HG03571 (cell line): ENCODE results near the gene NUBPL.

Source experiments
- ATAC-seq: cut with Tn5 transposase; IDR thresholded peaks from one replicate; pipeline ENCODE4 v1.9.1; 2021; ENCODE audit not compliant: unreplicated experiment

NUBPL gene, protein sequence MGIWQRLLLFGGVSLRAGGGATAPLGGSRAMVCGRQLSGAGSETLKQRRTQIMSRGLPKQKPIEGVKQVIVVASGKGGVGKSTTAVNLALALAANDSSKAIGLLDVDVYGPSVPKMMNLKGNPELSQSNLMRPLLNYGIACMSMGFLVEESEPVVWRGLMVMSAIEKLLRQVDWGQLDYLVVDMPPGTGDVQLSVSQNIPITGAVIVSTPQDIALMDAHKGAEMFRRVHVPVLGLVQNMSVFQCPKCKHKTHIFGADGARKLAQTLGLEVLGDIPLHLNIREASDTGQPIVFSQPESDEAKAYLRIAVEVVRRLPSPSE

DNA sequence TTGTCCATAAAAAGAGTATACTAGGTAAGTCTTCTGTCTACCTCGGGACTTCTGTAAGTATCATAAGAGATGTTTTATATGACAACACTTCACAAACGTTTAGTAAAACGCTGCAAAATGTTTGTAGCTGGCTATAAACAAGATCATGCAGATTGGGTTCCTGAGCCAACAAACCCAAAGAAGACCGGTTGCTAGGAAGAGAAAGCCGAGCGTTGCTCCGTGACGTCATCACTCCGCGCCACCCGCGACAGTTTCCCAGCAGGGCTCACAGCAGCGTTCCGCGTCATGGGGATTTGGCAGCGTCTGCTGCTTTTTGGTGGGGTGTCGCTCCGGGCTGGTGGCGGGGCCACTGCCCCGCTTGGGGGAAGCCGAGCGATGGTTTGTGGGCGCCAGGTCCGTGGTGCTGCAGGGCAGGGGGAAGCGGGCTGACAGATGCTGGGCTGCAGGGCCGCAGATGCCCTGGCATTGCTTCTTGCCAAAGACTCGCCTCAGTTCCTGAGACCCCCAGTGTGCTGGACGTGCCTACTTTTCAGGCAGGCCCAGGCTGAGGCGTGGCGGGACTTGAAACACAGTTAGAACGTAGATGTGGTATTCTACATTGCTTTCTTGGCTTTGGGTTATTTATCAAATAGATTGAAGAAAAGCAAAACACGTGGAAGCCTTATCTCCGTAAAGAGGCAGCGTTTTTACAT is at the start of gene NUBPL:
NUBPL (plus strand) TSS at position 250 of the 692 bp plus-strand sequence; CDS start at position 286, 36 bp downstream.
- ATAC-seq, result peak; percentile 95

DNA sequence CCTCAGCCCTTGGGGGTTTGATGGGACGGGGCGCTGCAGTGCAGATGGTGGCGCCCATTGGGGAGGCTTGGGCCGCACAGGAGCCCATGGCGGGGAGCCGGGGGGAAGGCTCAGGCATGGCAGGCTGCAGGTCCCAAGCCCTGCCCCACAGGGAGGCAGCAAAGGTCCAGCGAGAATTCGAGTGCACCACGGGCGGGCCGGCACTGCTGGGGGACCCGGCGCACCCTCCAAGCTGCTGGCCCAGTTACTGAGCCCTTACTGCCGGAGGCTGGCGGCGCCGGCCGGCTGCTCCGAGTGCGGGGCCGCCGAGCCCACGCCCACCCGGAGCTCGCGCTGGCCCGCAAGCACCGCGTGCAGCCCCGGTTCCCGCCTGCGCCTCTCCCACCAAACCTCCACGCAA is 34.1 kb upstream of the NUBPL start:
- ATAC-seq, result no peak

GRCh38 chr14:31527546-31527945 is 33.7 kb upstream of the NUBPL start:
- ATAC-seq, result no peak

DNA sequence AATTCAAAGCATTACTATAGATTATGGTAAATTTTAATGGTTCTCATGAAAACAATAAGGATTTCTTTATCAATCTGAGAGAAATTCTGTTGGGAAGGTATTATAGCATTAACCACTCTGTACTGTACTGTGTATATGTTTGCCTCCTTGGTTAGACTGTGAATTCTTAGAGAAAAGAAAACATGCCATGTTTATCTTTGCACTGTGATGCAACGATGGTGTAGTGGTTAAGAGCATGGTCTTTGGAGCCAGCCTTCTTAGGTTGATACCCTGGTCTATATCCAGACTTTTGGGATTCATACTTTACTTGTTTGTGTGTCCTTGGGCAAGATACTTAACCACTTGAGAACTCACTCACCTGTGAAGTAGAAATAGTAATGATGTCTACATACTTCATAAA is 32.2 kb upstream of the NUBPL start:
- no peak for ATAC-seq

DNA sequence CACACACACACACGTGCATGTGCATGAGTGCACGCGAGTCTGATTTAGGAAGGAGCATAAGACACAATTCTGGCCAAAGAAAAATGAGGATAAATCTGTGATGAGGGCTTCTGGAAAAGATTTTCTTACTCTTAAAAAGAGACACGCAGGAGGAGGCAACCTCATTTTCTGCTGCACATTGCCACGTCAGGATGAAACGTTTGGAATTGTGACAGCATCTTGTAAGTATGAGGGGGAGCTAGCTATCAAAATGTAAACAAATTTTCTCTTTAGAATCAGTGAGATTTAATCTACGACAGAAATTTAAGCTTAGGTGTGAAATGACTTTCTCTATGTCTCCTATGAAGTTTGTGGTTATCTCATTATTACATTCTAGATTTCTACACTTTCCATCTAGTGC is 31.1 kb upstream of the NUBPL start:
- ATAC-seq, result no peak

- ATAC-seq, result no peak
Observed at GRCh38 chr14:31536201-31536960, 24.8 kb upstream of the NUBPL start.

- no peak for ATAC-seq
Observed at GRCh38 chr14:31541702-31542101, 19.5 kb upstream of the NUBPL start.

DNA sequence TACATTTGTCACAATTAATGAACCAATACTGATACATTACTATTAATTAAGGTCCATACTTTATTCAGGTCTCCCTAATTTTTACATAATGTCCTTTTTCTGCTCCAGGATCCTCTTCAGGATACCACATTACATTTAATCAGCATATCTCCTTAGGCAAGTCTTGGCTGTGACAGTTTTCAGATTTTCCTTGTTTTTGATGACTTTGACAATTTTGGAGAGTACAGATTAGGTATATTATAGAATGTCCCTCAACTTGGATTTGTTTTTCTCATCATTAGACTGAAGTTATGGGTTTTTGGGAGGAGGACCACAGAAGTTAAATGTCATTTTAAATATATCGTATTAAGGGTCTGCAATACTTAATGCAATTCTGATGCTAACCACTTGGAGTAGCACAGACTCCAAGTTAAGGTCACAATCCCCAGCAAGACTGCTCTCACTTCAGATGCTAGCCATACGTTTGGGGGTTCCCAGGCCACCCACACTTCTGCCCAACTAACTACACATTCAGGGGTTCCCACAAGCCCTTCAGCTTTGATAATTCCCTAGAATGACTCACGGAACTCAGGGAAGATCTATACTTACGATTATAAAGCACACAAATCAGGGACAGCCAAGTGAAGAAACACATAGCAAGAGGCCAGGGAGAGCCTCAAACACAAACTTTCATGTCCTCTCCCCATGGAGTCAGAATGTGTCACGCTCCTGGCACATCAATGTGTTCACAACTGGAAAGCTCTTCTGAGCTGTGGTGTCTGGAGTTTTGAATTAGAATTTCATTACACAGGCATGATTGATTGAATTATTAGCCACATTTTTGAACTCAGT is 17.0 kb upstream of the NUBPL start:
- ATAC-seq, result no peak

- ATAC-seq, result no peak
Observed at GRCh38 chr14:31544816-31545215, 16.4 kb upstream of the NUBPL start.

- ATAC-seq, result no peak
Observed at GRCh38 chr14:31545328-31545727, 15.9 kb upstream of the NUBPL start.

DNA sequence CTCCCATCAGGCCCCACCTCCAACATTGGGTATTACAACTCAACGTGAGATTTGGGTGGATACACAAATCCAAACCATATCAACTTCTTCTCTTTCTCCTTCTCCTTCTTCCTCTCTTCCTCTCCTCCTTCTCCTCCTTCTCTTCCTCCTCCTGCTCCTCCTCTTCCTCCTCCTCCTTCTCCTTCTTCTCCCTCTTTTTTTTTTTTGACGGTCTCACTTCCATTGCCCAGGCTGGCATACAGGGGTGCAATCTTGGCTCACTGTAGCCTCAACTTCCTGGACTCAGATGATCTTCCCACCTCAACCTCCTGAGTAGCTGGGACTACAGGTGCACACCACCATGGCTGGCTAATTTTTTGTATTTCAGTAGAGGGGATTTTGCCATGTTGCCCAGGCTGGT is 11.4 kb upstream of the NUBPL start:
- ATAC-seq, result no peak

DNA sequence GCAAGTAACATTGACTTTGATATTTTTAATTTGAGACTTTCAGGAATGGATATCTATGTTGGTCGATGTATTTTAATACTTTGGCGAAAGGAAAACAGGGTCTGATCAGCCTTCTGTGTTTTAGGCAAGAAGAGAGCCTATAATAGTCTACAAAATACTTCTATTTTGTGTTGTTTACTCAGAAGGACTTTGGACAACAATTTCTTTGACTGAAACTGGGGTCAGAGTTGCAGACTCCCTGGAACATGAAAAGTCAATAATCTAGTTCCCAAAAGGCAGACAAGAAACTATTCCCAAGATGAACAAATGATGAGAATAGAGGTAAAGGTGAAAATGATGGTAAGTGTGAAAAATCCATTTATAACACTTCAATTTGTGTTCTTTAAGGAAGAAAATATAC is 10.6 kb upstream of the NUBPL start:
- ATAC-seq, result no peak

GRCh38 chr14:31556191-31556590 is 5.0 kb upstream of the NUBPL start:
- ATAC-seq, result no peak

DNA sequence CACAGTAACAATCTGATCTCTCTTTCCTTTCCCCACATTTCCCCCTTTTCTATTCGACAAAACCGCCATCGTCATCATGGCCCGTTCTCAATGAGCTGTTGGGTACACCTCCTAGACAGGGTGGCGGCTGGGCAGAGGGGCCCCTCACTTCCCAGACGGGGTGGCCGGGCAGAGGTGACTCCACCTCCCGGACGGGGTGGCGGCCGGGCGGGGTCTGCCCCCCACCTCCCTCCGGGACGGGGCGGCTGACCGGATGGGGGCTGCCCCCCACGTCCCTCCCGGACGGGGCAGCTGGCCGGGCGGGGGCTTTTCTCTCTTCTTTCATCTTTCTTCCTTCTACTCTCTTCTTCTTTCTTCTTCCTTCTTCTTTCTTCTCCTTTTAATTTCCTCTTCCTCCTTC is 1.3 kb upstream of the NUBPL start:
- ATAC-seq, result no peak

DNA sequence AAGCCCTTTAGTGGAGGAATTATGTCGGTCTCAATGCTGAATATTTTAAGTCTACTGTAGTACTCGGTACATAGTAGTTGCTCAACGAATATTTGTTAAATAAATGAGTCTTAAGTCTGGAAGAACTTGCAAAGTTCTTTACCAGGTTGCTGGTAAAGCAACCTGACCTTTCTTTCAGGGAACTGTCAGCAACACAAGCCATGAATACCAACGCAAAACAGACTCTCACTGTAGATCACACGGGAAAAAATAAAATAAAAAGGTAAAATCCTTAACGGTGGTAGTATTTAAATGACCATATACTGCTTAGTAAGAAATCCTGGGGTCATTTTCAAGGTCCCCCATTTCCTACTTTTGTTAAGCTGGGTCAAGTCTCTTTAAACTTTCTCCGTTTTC is 447 bp upstream of the NUBPL start:
- peak; percentile 9 for ATAC-seq

DNA sequence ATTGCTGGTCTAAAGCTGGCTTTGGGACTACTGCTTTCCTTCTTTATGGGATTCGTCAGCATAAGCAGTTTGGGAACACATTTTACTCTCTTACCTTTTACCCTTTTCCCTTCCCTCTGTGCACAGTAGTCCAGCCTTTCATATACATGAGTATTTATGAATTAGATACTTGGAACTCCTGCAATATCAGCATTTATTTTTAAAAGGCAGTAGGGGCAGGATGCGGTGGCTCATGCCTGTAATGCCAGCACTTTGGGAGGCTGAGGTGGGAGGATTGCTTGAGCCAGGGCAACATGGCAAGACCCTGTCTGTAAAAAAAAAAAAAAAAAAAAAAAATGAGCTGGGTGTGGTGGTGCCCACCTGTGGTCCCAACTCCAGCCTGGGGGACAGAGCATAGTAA is 3.0 kb downstream of the NUBPL start:
- no peak for ATAC-seq

- ATAC-seq, result no peak
Observed at GRCh38 chr14:31566456-31566855, 5.3 kb downstream of the NUBPL start.

DNA sequence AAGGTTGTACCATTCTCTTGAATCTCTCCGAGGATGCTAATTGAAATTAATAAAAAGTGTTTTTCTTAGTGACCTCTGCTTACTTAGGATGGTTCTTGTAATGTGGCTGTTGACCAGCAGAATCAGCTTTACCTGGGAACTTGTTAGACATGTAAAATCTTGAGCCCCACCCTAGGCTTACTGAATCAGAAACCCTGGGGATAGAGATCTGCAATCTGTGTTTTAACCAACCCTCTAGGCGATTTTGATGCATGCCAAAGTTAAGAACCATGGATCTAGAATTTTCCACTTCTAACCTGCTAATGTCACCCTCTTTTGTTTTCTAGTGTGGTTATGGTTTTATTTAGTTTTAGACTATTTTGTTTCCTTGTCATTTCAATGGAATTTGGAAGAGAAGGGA is 6.5 kb downstream of the NUBPL start:
- ATAC-seq, result no peak

DNA sequence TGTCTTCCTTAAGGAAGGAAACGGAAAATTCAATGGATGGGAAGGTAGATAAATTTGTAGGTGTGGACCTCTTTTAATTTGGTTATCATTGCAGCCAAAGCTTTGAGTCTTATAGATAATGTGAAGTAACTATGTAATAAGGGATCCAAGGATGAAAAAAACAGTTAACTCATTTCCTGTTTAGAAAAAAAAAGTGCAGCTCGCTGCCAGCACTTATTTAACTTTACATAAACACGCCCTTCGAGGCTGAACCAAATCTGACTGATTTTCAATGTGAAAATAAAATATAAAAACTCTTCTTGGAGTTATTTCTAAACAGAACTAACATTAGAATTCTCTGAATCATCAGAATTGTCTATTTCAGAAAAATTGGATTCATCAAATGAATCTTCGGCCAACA is 7.0 kb downstream of the NUBPL start:
- ATAC-seq, result no peak

DNA sequence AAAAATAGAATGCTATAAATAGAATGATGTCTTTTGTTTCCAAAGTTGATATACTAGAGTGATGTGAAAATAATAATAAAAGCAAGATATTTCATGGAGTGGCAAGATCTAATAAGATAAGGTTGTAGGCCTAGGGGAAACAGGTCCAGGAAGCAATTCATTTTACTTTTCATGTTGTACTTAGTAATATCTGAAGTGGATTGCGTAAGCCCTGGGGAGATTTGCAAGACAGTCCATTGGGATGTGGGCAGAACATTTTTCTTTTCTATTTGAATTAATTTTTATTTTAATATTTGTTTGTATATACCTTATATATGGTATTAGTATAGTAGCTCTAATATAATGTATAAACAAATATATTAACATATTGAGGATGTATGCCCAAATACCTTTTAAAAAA is 7.5 kb downstream of the NUBPL start:
- ATAC-seq, result no peak

GRCh38 chr14:31572955-31573354 is 11.8 kb downstream of the NUBPL start:
- ATAC-seq, result no peak
